OCI-LY3 (cell line): Measurements from ENCODE around the gene TM9SF4.

Experiments
- CTCF ChIP-seq: fragments of 200-600, 300-600 bp; sonication (generic); IDR thresholded peaks from 2 replicates; pipeline ENCODE4 v1.5.1; 2014; ENCODE audit warnings: antibody characterized with exemption, low read length, low read depth
- EZH2phosphoT487 ChIP-seq: fragments of 200-600 bp; shearing (Covaris generic); IDR thresholded peaks from 2 replicates; pipeline ENCODE4 v1.6.1; 2018; ENCODE audit warnings: antibody characterized with exemption, mixed run types, low read depth

GRCh38 chr20:32089637-32090362 is 19.7 kb upstream of the TM9SF4 start:
- TF ChIP-seq CTCF (no peak), EZH2phosphoT487 (no peak)
